GM21737 (cell line): ENCODE data around the gene ST7.
"Not testable (repeated sequence)": the region's sequence is repeated elsewhere in the genome, so short reads cannot be mapped to it uniquely, and the experiment has no call there.

ENCODE experiments used
- ATAC-seq: cut with Tn5 transposase; IDR thresholded peaks from one replicate; pipeline ENCODE4 v1.9.1; 2021; ENCODE audit warnings: mild to moderate bottlenecking, moderate library complexity; ENCODE audit not compliant: unreplicated experiment

ST7 gene

DNA sequence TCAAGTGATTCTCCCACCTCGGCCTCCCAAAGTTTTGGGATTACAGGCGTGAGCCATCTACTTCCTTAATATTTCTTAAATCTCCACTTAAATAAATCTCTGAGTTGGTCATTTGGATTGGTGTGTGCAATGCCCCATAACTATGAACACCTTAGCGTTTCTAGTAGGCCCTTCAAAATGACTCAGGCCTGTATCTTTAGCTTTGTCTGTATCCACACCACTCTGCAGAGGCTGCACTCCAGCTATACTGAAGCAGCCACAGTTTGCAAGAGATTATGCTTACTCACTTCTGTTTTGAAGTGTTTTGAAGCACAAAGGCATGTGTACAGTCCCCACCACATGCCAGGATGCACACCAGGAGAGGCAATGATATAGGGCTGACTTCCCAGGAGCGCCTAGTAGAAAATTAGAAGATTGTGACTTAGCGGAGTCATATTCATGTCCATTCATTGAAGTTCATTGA, 2.4 kb upstream of the ST7 start:
- ATAC-seq: no peak

DNA sequence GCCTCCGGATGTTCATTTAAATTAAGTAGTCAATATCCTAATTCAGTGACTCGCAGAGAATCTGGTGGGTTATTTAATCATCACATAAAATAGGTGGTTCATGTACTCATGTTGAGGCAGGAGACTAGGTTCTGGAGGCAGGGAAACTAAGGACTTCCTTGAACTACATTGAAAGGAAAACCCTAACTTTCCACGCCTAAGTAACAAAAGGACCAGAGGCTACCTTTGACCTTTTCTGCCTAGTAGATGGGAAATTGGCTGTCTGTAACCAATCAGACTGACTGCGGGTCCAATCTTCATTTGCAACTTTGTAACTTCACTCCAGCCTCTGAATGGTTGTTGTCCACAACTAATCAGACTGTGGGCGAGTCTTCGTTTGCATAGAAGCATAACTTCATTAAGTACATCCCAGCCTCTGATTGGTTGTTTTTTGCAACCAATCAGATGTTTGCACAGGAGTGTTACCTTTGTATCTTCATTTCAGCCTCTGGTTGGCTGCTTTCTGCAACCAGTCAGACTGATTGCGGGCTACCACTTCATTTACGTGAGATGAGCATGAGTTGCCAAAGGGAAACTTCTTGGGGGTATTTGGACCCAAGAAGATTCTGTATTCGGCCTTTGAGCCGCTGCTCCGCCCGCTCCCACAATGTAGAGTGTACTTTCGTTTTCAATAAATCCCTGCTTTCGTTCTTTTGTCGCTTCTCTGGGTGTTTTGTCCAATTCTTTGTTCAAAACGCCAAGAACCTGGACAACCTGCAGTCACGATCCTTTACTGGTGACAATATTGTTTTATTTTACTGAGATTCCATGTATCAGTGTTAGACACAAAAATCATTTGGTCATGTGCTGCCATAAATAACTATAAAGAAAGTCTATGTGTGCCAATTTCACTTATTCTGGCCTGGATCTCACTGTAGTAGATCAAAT, 1.7 kb upstream of the ST7 start:
- ATAC-seq: no peak

DNA sequence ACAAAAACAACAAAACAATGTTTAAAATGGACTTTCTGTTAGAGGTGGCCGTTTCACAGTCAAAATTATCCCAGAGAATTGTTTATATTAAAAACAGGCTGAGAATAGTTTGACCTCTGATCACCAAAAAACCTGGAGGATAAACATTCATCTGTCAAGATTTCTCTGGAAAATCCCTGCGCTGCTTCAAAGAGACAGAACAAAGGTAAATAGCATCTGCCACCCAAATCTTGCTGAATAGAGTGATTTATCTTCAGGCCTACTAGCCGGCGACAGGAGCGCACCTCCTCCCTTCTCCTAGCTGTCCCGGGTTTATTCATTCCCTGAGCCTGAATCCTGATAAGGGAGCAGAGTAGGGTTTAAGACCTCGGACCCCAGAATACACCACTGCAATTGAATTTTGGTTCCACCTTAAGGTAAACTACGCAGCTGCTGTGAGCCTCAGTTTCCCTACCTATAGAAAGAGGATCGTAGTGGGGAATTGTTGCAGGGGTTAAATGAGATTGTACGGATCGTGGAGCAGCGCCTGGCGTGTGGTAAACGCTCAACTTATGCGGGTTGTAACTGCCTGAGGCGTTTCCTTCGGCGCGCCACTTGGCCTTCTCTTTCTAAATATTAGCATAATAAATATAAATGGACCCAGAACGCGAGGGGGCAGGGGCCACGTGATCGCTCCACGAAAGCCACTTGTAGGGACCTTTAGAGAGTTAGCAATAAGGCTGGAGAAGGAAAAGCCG, 498 bp upstream of the ST7 start:
- ATAC-seq: no peak

DNA sequence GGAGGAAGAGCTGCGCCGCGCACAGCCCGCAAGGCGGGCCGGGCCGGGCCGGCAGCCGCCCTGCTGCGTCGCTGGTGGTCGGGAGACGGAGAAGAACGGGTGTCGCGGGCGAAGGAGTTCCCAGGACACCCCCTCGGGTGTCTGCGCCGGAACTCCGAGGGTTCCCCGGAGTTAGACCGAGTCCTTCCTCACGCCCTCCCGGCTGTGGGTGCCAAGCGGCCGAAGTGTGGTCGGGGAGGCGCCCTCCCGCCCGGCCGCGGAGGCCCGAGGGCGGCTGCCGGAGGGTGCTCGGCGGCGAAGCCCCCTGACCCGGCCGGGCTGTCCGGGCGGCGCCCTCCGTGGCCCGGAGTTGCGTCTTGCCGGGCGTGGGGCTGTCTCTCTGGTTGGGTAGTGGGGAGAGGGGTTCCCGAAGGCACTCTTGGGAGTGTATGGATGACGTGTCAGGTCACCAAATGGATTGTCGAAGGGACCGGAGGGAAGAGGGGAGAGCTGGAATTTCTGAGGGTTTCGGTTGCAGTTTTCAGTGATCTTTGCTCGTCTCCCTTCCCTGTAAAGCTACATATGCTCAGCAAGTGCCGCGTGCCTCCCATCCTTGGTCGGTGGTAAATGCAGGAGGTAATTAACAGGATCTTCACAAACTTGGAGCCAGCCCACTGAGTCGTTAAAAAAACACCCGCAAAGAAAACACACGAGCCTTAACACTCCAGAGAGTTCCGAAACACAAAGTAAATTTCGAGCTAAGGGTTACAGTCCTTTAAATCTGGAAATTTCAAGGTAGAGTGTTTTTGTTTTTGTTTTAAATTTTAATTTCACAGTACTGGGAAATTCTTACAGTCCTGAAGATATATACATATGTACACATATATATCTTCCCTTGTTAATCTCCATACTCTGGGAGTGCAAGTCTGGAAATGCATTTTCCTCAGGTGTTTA, 871 bp downstream of the ST7 start:
- ATAC-seq: peak; percentile 17

DNA sequence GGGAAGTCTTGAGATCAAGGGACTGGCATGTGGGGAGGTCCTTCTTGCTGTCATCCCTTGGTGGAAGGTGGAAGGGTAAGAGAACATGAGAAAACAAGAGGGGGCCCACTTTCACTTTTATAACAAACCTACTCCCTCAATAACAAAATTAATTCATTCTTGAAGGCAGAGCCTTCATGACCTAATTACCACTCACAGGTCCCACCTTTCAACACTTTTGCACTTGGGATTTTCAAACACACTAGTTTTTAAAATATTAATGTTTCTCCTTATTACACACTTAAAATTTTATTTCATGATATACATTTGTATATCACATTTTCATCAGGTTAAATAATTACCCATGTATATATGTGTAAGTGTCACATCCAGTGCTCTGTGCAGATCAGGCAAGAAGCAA, 2.0 kb downstream of the ST7 start:
- ATAC-seq: no peak

DNA sequence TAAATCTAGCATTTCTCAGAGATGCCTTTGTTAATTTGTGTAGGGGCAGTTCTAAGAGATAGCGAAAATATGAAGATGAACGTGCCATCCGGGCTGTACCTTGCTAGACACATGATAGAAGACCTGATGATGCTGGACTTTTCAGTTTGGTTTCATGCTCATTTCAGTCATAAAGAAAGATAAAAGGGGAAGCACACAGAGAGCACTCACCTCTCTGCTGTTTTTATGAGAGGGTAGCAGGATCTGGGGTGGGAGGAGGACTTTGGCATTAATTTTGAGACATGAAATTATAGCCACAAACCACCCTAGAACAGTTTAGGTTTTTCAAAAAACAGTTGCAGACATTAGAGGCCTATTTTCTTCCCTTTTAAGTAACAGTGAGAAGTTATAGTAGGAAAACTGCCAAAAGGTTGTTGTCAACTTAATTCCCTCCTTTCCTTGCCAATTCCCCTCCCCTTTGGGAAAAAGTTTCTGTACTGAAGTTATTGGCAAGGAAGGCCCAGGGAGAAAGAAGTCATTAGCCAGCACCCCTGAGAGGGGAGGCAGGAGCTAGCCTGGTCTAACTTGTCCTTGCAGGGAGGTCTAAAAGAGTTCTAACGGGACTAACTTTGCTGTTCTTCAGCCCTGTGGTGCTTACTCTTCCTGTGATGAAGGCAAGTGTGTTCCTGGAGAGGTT, 2.6 kb downstream of the ST7 start:
- ATAC-seq: peak; percentile 69

DNA sequence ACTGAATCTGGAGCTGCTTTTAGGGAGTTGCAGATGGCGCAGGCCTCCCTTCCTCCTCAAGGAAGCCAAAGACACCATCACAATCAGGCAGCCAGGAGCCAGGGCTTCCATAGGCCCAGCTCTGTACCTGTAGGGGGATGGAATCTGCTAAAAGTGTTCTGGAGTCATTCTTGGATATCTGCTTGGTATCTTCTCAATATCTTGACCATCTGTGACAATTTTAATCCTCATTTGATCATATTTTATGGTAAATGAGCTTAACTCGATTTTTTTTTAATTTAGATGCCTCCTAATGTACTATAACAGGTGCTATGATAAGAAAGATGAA, 3.1 kb downstream of the ST7 start:
- ATAC-seq: no peak

DNA sequence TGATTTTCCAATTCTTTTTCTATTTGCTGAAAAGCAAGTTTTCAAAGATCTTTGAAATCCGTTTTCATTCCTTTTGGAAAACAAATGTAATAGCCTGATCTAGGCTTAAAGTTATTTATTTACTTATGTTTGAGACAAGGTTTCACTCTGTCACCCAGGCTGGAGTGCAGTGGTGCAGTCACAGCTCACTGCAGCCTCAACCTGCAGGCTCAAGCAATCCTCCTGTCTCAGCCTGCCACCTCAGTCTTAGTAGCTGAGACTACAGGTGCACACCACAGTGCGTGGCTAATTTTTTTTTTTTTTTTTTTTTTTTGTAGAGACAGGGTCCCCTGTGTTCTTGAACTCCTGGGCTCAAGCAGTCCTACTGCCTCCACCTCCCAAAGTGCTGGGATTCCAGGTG, 4.6 kb downstream of the ST7 start:
- peak; percentile 40 for ATAC-seq

DNA sequence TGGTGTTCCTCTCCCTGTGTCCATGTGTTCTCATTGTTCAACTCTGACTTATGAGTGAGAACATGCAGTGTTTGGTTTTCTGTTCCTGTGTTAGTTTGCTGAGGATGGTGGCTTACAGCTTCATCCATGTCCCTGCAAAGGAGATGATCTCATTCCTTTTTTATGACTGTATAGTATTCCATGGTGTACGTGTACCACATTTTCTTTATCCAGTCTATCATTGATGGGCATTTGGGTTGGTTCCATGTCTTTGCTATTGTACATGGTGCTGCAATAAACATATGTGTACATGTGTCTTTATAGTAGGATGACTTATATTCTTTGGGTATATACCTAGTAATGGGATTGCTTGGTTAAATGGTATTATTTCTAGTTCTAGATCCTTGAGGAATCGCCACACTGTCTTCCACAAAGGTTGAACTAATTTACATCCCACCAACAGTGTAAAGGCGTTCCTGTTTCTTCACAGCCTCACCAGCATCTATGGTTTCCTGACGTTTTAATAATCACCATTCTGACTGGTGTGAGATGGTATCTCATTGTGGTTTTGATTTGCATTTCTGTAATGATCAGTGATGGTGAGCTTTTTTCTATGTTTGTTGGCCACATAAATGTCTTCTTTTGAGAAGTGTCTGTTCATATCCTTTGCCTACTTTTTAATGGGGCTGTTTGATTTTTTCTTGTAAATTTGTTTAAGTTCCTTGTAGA, 8.8 kb downstream of the ST7 start:
- not testable (repeated sequence) for ATAC-seq

DNA sequence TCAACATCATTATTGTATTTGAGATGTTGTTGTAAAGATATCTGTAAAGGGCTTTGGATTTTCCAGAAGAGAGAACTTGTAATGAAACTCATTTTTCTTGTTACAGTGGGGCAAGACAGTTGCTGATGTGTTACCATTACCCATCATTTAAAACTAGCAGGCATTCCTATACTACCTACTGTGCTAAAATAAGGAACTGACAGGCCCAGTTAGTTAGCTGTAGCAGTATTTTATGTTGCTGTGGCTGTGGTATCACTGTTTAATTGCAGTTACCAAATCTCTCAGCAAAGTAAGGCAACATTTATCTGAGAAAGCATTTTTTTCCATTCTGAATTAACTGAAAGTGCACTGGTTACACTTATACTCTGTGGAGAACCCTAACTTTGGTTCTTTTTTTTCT, 9.9 kb downstream of the ST7 start:
- no peak for ATAC-seq

DNA sequence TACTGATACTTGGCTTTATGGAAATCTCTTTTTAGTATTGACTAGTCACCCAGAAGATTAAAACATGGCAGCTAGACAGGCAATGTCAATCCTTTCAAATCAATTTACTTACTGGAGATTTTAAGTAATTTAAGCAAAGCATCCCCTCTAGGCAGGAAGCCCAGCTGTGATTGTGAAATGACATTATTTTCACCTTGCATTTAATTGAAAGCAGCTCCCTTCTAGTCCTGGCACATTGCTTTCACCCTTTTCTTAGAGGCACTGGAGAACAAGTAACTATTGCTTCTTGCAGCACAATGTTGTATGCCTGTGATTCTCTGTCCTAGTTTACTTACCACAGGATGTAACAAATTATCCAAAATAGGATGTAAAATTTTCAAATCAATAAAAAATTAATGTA, 13.3 kb downstream of the ST7 start:
- ATAC-seq: no peak

DNA sequence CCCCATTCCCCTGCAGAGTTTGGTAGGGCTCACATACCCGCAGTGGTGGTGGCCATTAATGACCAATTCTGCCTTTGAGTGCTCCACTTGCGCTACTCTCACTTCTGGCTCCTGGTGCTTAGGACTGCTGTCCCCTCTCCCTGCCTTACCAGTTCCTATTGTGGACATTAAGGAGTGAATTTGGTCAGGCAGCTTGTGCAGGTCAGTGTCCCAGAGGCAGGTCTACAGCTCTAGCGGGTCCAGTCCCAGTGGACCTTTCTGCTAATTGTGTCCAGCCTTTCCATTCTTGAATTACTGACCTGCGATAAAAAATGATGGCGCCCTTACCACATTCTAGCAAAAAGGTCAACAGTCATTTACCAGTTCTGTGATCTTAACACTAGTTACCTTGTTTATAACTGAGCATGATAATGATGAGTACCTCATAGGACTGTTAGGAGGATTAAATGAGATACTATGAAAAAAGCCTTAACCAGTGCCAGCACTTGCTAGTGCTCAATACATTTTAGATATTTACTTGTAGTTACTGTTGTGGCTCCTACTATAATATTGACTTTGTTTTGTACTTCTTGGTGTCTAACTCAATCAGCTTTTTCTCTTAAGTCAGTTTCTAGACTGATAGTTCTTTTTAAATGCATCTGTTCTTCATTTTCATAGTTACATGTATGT, 14.1 kb downstream of the ST7 start:
- no peak for ATAC-seq

DNA sequence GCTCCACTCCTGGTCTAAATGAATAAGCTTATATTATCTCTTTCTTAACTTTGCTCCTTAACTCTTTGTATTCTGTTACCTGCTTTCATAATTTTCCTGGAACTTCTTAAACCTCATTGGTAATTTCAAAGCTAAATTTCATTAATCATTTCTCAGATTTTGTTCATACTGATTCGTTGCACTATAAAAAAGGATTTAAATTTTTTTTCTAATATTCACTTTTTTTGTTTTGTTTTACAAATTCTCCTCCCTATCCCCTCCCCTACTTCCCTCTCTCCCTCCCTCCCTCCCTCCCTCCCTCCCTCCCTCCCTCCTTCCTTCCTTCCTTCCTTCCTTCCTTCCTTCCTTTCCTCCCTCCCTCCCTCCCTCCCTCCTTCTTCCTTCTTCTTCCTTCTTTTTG, 14.7 kb downstream of the ST7 start:
- ATAC-seq: no peak

DNA sequence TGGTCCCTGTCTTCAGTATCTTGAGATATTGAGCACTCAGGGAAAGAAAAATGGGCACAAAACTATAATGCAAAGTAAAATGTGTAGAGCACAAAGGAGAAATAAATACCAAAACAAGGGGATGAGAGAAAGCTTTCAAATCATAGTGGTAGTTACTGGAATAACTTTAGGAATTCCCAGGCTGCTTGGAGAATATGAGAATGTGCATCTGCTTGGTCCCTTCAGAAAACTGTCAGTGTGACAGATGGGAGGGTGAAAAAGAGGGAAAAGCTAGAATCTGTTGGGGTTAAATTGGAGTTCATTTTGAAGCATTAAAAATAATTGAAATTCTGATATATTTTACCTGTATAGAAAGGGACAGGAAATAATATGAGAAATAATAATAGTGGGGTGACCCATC, 15.3 kb downstream of the ST7 start:
- ATAC-seq: no peak

DNA sequence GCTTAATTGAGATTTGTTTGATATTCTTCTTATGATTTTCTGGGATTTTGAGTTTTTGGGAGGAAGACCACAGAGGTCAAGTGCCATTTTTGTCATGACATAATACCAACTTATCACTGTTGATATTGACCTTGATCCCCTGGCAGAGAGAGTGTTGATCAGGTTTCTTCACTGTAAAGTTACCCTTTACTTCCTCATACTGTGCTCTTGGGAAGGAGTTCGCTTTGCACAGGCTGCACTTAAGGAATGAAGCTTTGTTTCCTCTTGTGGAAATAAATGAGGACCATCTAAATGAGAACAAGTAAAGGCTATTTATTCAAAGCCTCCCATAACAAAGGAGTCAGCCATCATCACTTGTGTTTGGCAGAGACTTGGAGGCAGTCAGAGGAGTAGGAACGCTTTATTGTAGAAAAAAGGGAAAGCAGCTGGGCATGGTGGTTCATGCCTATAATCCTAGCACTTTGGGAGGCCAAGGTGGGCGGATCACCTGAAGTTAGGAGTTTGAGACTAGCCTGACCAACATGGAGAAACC, 16.1 kb downstream of the ST7 start:
- no peak for ATAC-seq

DNA sequence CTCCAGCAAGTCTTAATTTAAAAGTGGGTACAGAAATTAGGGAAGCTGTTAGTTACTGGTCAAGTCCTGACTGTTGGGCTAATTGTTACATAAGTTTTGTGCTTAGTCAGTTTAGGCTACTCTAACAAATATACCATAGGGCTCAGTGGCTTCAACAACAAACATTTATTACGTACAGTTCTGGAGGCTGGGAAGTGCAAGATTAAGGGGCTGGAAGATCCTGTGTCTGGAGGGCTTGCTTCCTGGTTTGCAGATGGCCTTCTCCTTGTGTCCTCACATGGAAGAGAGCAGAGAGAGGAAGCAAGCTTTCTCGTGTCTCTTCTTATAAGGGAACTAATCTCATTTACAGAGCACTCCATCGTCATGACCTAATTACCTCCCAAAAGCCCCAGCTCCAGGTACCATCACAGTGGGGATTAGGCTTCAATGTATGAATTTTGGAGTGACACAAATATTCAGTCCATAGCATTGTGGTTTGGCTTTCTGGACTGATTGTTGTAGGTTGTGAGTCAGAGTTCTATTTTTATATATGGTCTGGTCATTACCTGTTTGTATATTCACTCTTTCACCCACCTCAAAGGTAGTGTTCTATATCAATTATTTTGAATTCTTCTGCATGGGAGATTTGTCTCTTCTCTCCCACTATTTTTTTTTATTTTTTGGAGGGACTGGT, 17.1 kb downstream of the ST7 start:
- ATAC-seq: peak; percentile 64

DNA sequence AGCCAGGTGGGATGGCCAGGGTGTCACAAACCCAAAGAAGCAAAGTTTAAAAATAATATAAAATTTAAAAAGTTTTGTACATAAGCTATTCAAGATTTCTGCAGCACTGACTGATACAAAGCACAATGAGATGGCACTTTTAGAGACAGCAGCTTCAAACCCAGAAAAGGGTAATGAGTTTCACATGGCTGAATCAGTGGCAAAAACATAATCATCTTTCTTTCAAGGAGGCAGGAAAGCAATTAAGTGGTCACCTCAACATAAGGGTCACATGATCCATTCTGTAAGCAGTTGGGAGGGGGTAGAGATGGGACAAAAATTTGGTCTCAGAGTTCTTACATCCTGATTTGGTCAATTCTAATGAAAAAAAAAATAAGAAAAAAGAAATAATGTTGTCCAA, 17.9 kb downstream of the ST7 start:
- not testable (repeated sequence) for ATAC-seq

DNA sequence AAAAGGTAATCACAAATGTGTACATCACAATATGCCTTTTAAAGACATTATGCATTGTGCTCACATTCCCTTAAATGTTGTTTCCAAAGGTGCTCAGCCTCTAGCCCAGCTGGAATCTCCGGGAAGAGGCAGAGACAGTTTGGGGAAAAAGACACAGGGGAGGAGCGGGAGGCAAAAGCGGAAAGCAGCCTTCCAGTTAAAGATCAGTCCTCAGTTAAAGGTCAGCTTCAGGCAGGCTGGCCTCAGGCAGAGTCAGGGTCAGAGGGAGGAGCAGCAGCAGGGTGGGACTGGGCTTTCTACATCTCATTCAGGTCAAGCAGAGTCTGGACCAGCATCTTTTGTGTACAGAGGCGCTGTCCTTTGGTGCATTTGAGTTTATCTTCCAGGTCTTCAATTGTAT, 18.6 kb downstream of the ST7 start:
- ATAC-seq: no peak

DNA sequence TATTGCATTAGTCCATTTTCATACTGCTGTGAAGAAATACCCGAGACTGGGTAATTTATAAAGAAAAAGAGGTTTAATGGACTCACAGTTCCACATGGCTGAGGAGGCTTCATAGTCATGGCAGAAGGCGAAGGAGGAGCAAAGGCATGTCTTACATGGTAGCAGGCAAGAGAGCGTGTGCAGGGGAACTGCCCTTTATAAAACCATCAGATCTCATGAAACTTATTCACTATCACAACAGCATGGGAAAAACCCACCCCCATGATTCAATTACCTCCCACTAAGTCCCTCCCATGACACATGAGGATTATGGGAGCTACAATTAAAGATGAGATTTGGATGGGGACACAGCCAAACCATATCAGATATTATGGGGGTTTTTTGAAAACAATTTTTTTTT, 21.7 kb downstream of the ST7 start:
- not testable (repeated sequence) for ATAC-seq
